ENCODE results near the gene PSME2. TPM values are rescaled to one million over a fixed set of nuclear protein-coding genes. Genes with fewer than 3 reads are reported as not detected.
A peak's percentile ranks its signal among the peaks of the same experiment; 100 is the strongest.

The PSME2 gene
- total and polyA plus RNA-seq, 2 of the 13 experiments (the other 11 are each of a cell fraction or from before 2014, with no cell fraction given) = 332 to 716 TPM

DNA sequence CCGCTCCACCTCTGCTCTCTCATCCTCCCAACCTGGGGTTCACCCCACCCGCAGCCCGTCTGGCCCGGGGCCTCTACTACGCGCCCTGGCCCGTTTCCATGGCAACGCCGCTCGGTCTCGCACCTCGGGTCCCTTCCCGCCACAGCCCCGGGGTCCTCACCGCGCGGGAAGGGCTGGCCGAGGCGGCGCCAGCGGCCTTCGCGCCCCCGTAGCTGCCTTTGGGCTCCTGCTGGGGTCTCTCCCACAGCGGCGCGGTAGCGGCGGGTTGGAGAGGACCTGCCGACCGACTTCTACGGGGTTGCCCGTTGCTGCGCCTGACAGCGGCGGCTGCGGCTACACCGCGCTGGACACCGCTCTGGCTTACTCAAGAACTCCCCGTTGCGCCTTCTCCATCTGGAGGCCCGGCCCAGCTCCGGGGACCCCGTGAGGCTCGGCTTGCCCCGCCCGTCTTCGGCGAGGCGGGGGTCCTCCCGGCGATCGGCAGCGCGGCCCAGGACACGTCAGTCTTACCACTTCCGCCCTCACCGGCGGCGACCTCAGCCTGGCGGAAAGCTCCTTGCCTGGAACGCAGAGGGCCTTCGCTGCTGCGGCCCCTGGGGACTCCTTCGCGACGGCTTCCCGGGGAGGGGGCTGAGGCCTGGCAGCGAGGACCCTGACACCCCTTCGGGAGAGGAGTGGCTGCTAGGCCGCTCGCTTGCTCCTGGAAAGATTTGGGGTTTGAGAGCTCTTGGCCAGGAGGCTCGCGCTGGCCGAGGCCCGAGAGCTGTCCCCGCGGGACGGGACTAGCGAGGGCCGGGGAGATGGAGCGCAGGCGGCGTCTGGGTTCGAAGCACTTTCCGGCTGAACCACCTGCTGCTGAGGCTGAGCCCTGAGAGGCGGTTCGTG lies 49.0 kb upstream of the PSME2 start, which contains the start of gene TM9SF1 (continued):
- TF ChIP-seq CCDC6 (CRISPR knock-in tag; IDR thresholded peaks at IDR 0.05) (no peak), PPARG (CRISPR knock-in tag; conservative IDR thresholded peaks at IDR 0.05) (peak; percentile 84), LCORL (IDR thresholded peaks at IDR 0.05) (0 out of 2 replicates have a peak, but pooled peaks have one; percentile 12), LCORL (CRISPR knock-in tag; IDR thresholded peaks at IDR 0.05) (peak; percentile 96; the same call in 1 of the 2 replicates), SNAI1 (CRISPR knock-in tag; IDR thresholded peaks at IDR 0.05; ENCODE audit: borderline replicate concordance) (peak; percentile 94; the same call in 1 of the 2 replicates), ZFY (CRISPR knock-in tag; IDR thresholded peaks at IDR 0.05) (peak; percentile 100), ZNF747 (CRISPR knock-in tag; IDR thresholded peaks at IDR 0.05; ENCODE audit: borderline replicate concordance) (peak; percentile 100), SIN3B (IDR thresholded peaks at IDR 0.05; ENCODE audit: low read length) (peak; percentile 79), ZNF749 (CRISPR knock-in tag; IDR thresholded peaks at IDR 0.05; ENCODE audit: borderline replicate concordance) (peak; percentile 98; the same call in 1 of the 2 replicates), FOXA3 (CRISPR knock-in tag; IDR thresholded peaks at IDR 0.05) (peak; percentile 84), PHB2 (IDR thresholded peaks at IDR 0.05; ENCODE audit: partially characterized antibody) (no peak), TP53 (CRISPR knock-in tag; conservative IDR thresholded peaks at IDR 0.05) (peak; percentile 43), ZNF570 (CRISPR knock-in tag; IDR thresholded peaks at IDR 0.05; ENCODE audit: borderline replicate concordance) (peak; percentile 99), NONO (IDR thresholded peaks at IDR 0.05) (no peak), NONO (CRISPR knock-in tag; conservative IDR thresholded peaks at IDR 0.05) (no peak), ZNF704 (CRISPR knock-in tag; IDR thresholded peaks at IDR 0.05; ENCODE audit: borderline replicate concordance) (peak; percentile 99), GFI1 (CRISPR knock-in tag; IDR thresholded peaks at IDR 0.05; ENCODE audit: borderline replicate concordance) (no peak), ZNF788 (CRISPR knock-in tag; IDR thresholded peaks at IDR 0.05; ENCODE audit: borderline replicate concordance) (peak; percentile 100), ZNF350 (CRISPR knock-in tag; IDR thresholded peaks at IDR 0.05; ENCODE audit: borderline replicate concordance, low read depth) (peak; percentile 100; the same call in 1 of the 2 replicates)
- TF ChIP-seq, protein P1, sequence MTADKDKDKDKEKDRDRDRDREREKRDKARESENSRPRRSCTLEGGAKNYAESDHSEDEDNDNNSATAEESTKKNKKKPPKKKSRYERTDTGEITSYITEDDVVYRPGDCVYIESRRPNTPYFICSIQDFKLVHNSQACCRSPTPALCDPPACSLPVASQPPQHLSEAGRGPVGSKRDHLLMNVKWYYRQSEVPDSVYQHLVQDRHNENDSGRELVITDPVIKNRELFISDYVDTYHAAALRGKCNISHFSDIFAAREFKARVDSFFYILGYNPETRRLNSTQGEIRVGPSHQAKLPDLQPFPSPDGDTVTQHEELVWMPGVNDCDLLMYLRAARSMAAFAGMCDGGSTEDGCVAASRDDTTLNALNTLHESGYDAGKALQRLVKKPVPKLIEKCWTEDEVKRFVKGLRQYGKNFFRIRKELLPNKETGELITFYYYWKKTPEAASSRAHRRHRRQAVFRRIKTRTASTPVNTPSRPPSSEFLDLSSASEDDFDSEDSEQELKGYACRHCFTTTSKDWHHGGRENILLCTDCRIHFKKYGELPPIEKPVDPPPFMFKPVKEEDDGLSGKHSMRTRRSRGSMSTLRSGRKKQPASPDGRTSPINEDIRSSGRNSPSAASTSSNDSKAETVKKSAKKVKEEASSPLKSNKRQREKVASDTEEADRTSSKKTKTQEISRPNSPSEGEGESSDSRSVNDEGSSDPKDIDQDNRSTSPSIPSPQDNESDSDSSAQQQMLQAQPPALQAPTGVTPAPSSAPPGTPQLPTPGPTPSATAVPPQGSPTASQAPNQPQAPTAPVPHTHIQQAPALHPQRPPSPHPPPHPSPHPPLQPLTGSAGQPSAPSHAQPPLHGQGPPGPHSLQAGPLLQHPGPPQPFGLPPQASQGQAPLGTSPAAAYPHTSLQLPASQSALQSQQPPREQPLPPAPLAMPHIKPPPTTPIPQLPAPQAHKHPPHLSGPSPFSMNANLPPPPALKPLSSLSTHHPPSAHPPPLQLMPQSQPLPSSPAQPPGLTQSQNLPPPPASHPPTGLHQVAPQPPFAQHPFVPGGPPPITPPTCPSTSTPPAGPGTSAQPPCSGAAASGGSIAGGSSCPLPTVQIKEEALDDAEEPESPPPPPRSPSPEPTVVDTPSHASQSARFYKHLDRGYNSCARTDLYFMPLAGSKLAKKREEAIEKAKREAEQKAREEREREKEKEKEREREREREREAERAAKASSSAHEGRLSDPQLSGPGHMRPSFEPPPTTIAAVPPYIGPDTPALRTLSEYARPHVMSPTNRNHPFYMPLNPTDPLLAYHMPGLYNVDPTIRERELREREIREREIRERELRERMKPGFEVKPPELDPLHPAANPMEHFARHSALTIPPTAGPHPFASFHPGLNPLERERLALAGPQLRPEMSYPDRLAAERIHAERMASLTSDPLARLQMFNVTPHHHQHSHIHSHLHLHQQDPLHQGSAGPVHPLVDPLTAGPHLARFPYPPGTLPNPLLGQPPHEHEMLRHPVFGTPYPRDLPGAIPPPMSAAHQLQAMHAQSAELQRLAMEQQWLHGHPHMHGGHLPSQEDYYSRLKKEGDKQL (CRISPR knock-in tag; IDR thresholded peaks at IDR 0.05; ENCODE audit: low read depth) = no peak; the same call in 1 of the 2 replicates
- TF ChIP-seq, protein P2, sequence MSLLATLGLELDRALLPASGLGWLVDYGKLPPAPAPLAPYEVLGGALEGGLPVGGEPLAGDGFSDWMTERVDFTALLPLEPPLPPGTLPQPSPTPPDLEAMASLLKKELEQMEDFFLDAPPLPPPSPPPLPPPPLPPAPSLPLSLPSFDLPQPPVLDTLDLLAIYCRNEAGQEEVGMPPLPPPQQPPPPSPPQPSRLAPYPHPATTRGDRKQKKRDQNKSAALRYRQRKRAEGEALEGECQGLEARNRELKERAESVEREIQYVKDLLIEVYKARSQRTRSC (CRISPR knock-in tag; IDR thresholded peaks at IDR 0.05; ENCODE audit: low read depth) = peak; percentile 96
